Suprapubic skin (tissue), 4 donors: Measurements from ENCODE around the gene MTERF4. TPM values are rescaled to one million over a fixed set of nuclear protein-coding genes. Genes with fewer than 3 reads are reported as not detected.
A peak's percentile ranks its signal among the peaks of the same experiment; 100 is the strongest.

ENCODE experiments used
- DNase-seq, 2 donors: peaks; one replicate each; pipeline ENCODE4 v3.0.0-alpha.2; 2019; ENCODE audit warnings: low spot score in 2 of 2
- H3K27ac ChIP-seq: fragments of 200-600 bp; sonication (generic); one replicate; pipeline ENCODE4 v1.5.1; 2019
- H3K27me3 ChIP-seq: fragments of 200-600 bp; sonication (generic); one replicate; pipeline ENCODE4 v1.5.1; 2019
- H3K36me3 ChIP-seq: fragments of 200-600 bp; sonication (generic); one replicate; pipeline ENCODE4 v1.5.1; 2019
- H3K4me1 ChIP-seq: fragments of 200-600 bp; sonication (generic); one replicate; pipeline ENCODE4 v1.5.1; 2019
- H3K4me3 ChIP-seq: fragments of 200-600 bp; sonication (generic); one replicate; pipeline ENCODE4 v1.5.1; 2019; ENCODE audit warnings: mild to moderate bottlenecking
- H3K9me3 ChIP-seq: fragments of 200-600 bp; sonication (generic); one replicate; pipeline ENCODE4 v1.5.1; 2019
- CTCF ChIP-seq, 2 donors: fragments of 200-600 bp in 1 of 2; fragments of 450-650 bp in 1 of 2; sonication (generic) in 1 of 2; IDR thresholded peaks; one replicate each; pipeline ENCODE4 v1.5.1; 2016 to 2019; ENCODE audit warnings: antibody characterized with exemption in 2 of 2, mild to moderate bottlenecking in 1 of 2, moderate library complexity in 1 of 2
- EP300 ChIP-seq: sonication (generic); formaldehyde crosslinking; IDR thresholded peaks from one replicate; pipeline ENCODE4 v1.6.1; 2017; ENCODE audit warnings: antibody characterized with exemption
- POLR2A ChIP-seq, 2 donors: fragments of 450-650 bp; IDR thresholded peaks; one replicate each; pipeline ENCODE4 v1.6.1; 2017; ENCODE audit warnings: antibody characterized with exemption in 2 of 2, mild to moderate bottlenecking in 2 of 2, moderate library complexity in 2 of 2
- POLR2AphosphoS5 ChIP-seq, 3 donors: sonication (generic); formaldehyde crosslinking; IDR thresholded peaks; one replicate each; pipeline ENCODE4 v1.6.1; 2017; ENCODE audit warnings: antibody characterized with exemption in 3 of 3
- WGBS: methylation state at CpG from one replicate; pipeline ENCODE4 v1.1.5; 2018; 5-methylcytosine and 5-hydroxymethylcytosine counted together
- total RNA-seq, 4 donors: library from RNA; depleted of rRNA; stranded (reverse); fragments of >200 nt; gene quantifications; one replicate each; pipeline ENCODE4 v1.1.0, GENCODE V29; 2016

MTERF4 gene
- total RNA-seq, 4 donors from 2014 or later, result 30.0 to 81.8 (median 52.4) TPM

- 95% methylated on average over 8 of the region's 8 CpGs for WGBS
- DNase-seq, result peak in 1 of 2 donors; percentile 51
Measured at GRCh38 chr2:241128266-241128665, 26.2 kb upstream of the MTERF4 start.

GRCh38 chr2:241126771-241127202 is 24.7 kb upstream of the MTERF4 start:
- Histone ChIP-seq H3K27ac (no peak overlapping the region), H3K4me3 (no peak overlapping the region), H3K4me1 (peaks cover 5% of the 10 kb centered on the region), H3K36me3 (peaks cover 9% of the 10 kb centered on the region), H3K27me3 (no peaks in the 10 kb centered on the region), H3K9me3 (no peaks in the 10 kb centered on the region)
- WGBS, result 90% methylated on average over 2 of the region's 18 CpGs
- peak in 1 of 2 donors; percentile 47 for DNase-seq
- no peak for TF ChIP-seq POLR2AphosphoS5 (IDR thresholded peaks at IDR 0.05)
- no peak for TF ChIP-seq EP300

More at GRCh38 chr2:241128266-241128665, 26.2 kb upstream of the MTERF4 start:
- peaks cover 8% of the 10 kb centered on the region for H3K36me3 ChIP-seq
- H3K27me3 ChIP-seq, result no peaks in the 10 kb centered on the region
- H3K4me1 ChIP-seq, result peaks cover 5% of the 10 kb centered on the region
- no peak overlapping the region for H3K4me3 ChIP-seq
- no peak for TF ChIP-seq EP300
- TF ChIP-seq POLR2A (IDR thresholded peaks at IDR 0.05), result no peak
- no peak for TF ChIP-seq CTCF (IDR thresholded peaks at IDR 0.05)
- no peak for TF ChIP-seq POLR2AphosphoS5 (IDR thresholded peaks at IDR 0.05)
- no peak overlapping the region for H3K27ac ChIP-seq
- no peaks in the 10 kb centered on the region for H3K9me3 ChIP-seq

- no peaks in the 10 kb centered on the region for H3K27me3 ChIP-seq
- H3K4me1 ChIP-seq, result peaks cover 5% of the 10 kb centered on the region
- H3K9me3 ChIP-seq, result no peaks in the 10 kb centered on the region
- H3K4me3 ChIP-seq, result no peak overlapping the region
- 93% methylated on average over 8 of the region's 21 CpGs for WGBS
- peaks cover 9% of the 10 kb centered on the region for H3K36me3 ChIP-seq
- H3K27ac ChIP-seq, result no peak overlapping the region
- no peak for TF ChIP-seq POLR2A (IDR thresholded peaks at IDR 0.05)
- TF ChIP-seq EP300, result no peak
- TF ChIP-seq POLR2AphosphoS5 (IDR thresholded peaks at IDR 0.05), result no peak
- TF ChIP-seq CTCF (IDR thresholded peaks at IDR 0.05), result no peak
- DNase-seq, result peak; percentile 48 to 64
Measured at GRCh38 chr2:241126201-241126611, 24.1 kb upstream of the MTERF4 start.

- peaks cover 5% of the 10 kb centered on the region for H3K4me1 ChIP-seq
- H3K27ac ChIP-seq, result no peak overlapping the region
- no peak overlapping the region for H3K4me3 ChIP-seq
- TF ChIP-seq POLR2A (IDR thresholded peaks at IDR 0.05) (no peak), POLR2AphosphoS5 (IDR thresholded peaks at IDR 0.05) (no peak), CTCF (IDR thresholded peaks at IDR 0.05) (no peak), EP300 (no peak)
- no peaks in the 10 kb centered on the region for H3K9me3 ChIP-seq
- peak; percentile 41 to 68 for DNase-seq
- WGBS, result 95% methylated on average over 12 of the region's 13 CpGs
- H3K27me3 ChIP-seq, result no peaks in the 10 kb centered on the region
- peaks cover 9% of the 10 kb centered on the region for H3K36me3 ChIP-seq
Measured at GRCh38 chr2:241125626-241126025, 23.5 kb upstream of the MTERF4 start.

GRCh38 chr2:241123816-241124536 is 21.9 kb upstream of the MTERF4 start:
- Histone ChIP-seq H3K4me3 (no peak overlapping the region), H3K27ac (no peak overlapping the region), H3K9me3 (no peaks in the 10 kb centered on the region), H3K36me3 (peaks cover 9% of the 10 kb centered on the region), H3K4me1 (peaks cover 5% of the 10 kb centered on the region), H3K27me3 (no peaks in the 10 kb centered on the region)
- WGBS, result 64% methylated on average over 11 of the region's 16 CpGs
- TF ChIP-seq POLR2AphosphoS5 (IDR thresholded peaks at IDR 0.05), result no peak
- TF ChIP-seq CTCF (IDR thresholded peaks at IDR 0.05), result no peak
- TF ChIP-seq POLR2A (IDR thresholded peaks at IDR 0.05), result no peak
- no peak for TF ChIP-seq EP300
- peak; percentile 69 to 79 for DNase-seq
